H1 (cell line): Measurements from ENCODE around the gene FEV. TPM values are rescaled to one million over a fixed set of nuclear protein-coding genes. Genes with fewer than 3 reads are reported as not detected.
A peak's percentile ranks its signal among the peaks of the same experiment; 100 is the strongest.

ENCODE experiments used
- CTCF ChIA-PET: fragments of 300-600 bp; sonication (Branson Sonifier 250); formaldehyde crosslinking; loops from one replicate; lab custom pipeline; 2021; ENCODE audit not compliant: partially characterized antibody; lab: Charles Lee
- POLR2A ChIA-PET: fragments of 300-600 bp; sonication (Branson Sonifier 250); formaldehyde crosslinking; loops from one replicate; lab custom pipeline; 2021; ENCODE audit warnings: inconsistent platforms; ENCODE audit not compliant: partially characterized antibody; lab: Charles Lee
- DNase-seq, 2 experiments: peaks; one replicate each; pipeline versions ENCODE4 v3.0.0 to v3.0.0-alpha.2; 2010 to 2022; ENCODE audit warnings: low spot score in 2 of 2, low read depth in 1 of 2, mixed read lengths in 1 of 2
- FAIRE-seq: peaks from 2 replicates; lab custom pipeline; 2011; peaks lifted over from hg19 to GRCh38; lab: Jason Lieb, UNC
- H2AFZ ChIP-seq: 2 replicates; pipeline ENCODE4 v1.8.1; 2012; ENCODE audit warnings: low read length, inconsistent platforms
- H2AK5ac ChIP-seq: 2 replicates; pipeline ENCODE4 v1.6.1; 2013; ENCODE audit warnings: low read depth, low read length
- H2BK120ac ChIP-seq: replicated peaks from 2 replicates; pipeline ENCODE3; 2013; ENCODE audit warnings: low read depth, low read length, inconsistent platforms
- H2BK12ac ChIP-seq: 2 replicates; pipeline ENCODE4 v1.6.1; 2013; ENCODE audit warnings: low read depth, low read length
- H2BK15ac ChIP-seq: 2 replicates; pipeline ENCODE4 v1.6.1; 2013; ENCODE audit warnings: low read length
- H2BK20ac ChIP-seq: 2 replicates; pipeline ENCODE4 v1.6.1; 2013; ENCODE audit warnings: low read length
- H2BK5ac ChIP-seq: 2 replicates; pipeline ENCODE4 v1.6.1; 2013; ENCODE audit warnings: low read depth, low read length
- H3K14ac ChIP-seq: 2 replicates; pipeline ENCODE4 v1.6.1; 2013; ENCODE audit warnings: inconsistent platforms; ENCODE audit not compliant: insufficient read length
- H3K18ac ChIP-seq: 2 replicates; pipeline ENCODE4 v1.6.1; 2013; ENCODE audit warnings: low read length; ENCODE audit errors: extremely low read depth
- H3K23ac ChIP-seq: 2 replicates; pipeline ENCODE4 v1.6.1; 2013; ENCODE audit warnings: inconsistent platforms; ENCODE audit not compliant: insufficient read length
- H3K23me2 ChIP-seq: 2 replicates; pipeline ENCODE4 v1.6.1; 2013; ENCODE audit warnings: low read depth, low read length
- H3K27ac ChIP-seq: 2 replicates; pipeline ENCODE4 v1.6.1; 2011; ENCODE audit warnings: low read depth, low read length, inconsistent platforms
- H3K27me3 ChIP-seq, 4 experiments: replicated peaks in 1 of 4; 1 replicate in 1 of 4; 2 replicates in 3 of 4; pipeline versions ENCODE4 v1.6.1 to v1.8.1; 2011 to 2013; ENCODE audit warnings: low read length in 3 of 4, mild to moderate bottlenecking in 3 of 4, inconsistent platforms in 2 of 4, mixed read lengths in 2 of 4, moderate library complexity in 1 of 4; ENCODE audit not compliant: control insufficient read depth in 3 of 4, insufficient read depth in 3 of 4; ENCODE audit errors: extremely low read depth in 1 of 4
- H3K36me3 ChIP-seq, 4 experiments: 2 replicates each; pipeline versions ENCODE4 v1.6.1 to v1.8.1; 2011 to 2013; ENCODE audit warnings: mild to moderate bottlenecking in 4 of 4, low read length in 3 of 4, moderate library complexity in 2 of 4, control low read depth in 1 of 4, inconsistent platforms in 1 of 4; ENCODE audit not compliant: insufficient read depth in 4 of 4, control insufficient read depth in 2 of 4
- H3K4ac ChIP-seq: replicated peaks from 2 replicates; pipeline ENCODE3; 2013; ENCODE audit warnings: low read length, low read depth, mixed read lengths, inconsistent platforms; ENCODE audit not compliant: insufficient read length
- H3K4me1 ChIP-seq, 4 experiments: replicated peaks in 1 of 4; 1 replicate in 1 of 4; 2 replicates in 3 of 4; pipeline versions ENCODE4 v1.6.1 to v1.8.1; 2011 to 2013; ENCODE audit warnings: low read length in 3 of 4, inconsistent platforms in 2 of 4, mixed read lengths in 1 of 4; ENCODE audit not compliant: insufficient read depth in 4 of 4, control insufficient read depth in 3 of 4
- H3K4me2 ChIP-seq, 2 experiments: 2 replicates each; pipeline versions ENCODE4 v1.6.1 to v1.8.1; 2011 to 2013; ENCODE audit warnings: low read depth in 2 of 2, low read length in 2 of 2, control low read depth in 1 of 2, inconsistent platforms in 1 of 2, mild to moderate bottlenecking in 1 of 2; ENCODE audit not compliant: insufficient read depth in 1 of 2
- H3K4me3 ChIP-seq, 4 experiments: fragments of 200-600, 300-600 bp in 1 of 4; sonication (generic), shearing (Covaris generic), sonication (Bioruptor Twin) in 1 of 4; 2 replicates each; pipeline versions ENCODE4 v1.5.1 to v1.8.1; 2011 to 2016; ENCODE audit warnings: low read length in 4 of 4, low read depth in 3 of 4, control low read depth in 2 of 4, inconsistent platforms in 2 of 4, mild to moderate bottlenecking in 2 of 4, mixed read lengths in 1 of 4, moderate library complexity in 1 of 4; ENCODE audit not compliant: insufficient read depth in 2 of 4; ENCODE audit errors: extremely low read depth in 1 of 4
- H3K56ac ChIP-seq: replicated peaks from 2 replicates; pipeline ENCODE3; 2013; ENCODE audit warnings: low read depth, mild to moderate bottlenecking, mixed read lengths, low read length, inconsistent platforms; ENCODE audit not compliant: insufficient read length
- H3K79me1 ChIP-seq: 2 replicates; pipeline ENCODE4 v1.6.1; 2013; ENCODE audit warnings: low read depth, low read length, control low read depth
- H3K79me2 ChIP-seq, 2 experiments: 2 replicates each; pipeline versions ENCODE4 v1.6.1 to v1.8.1; 2012 to 2013; ENCODE audit warnings: low read length in 2 of 2, mild to moderate bottlenecking in 2 of 2, inconsistent platforms in 1 of 2; ENCODE audit not compliant: insufficient read depth in 2 of 2, control insufficient read depth in 1 of 2
- H3K9ac ChIP-seq, 4 experiments: replicated peaks in 1 of 4; 1 replicate in 1 of 4; 2 replicates in 3 of 4; pipeline versions ENCODE4 v1.6.1 to v1.8.1; 2011 to 2013; ENCODE audit warnings: low read depth in 3 of 4, low read length in 3 of 4, control low read depth in 2 of 4, mild to moderate bottlenecking in 2 of 4, moderate library complexity in 2 of 4, inconsistent platforms in 1 of 4; ENCODE audit errors: extremely low read depth in 1 of 4
- H3K9me3 ChIP-seq, 2 experiments: 2 replicates each; pipeline versions ENCODE4 v1.6.1 to v1.8.1; 2012 to 2013; ENCODE audit warnings: mild to moderate bottlenecking in 2 of 2, moderate library complexity in 2 of 2, control low read depth in 1 of 2, inconsistent platforms in 1 of 2, low read depth in 1 of 2, low read length in 1 of 2, mixed read lengths in 1 of 2; ENCODE audit not compliant: insufficient read depth in 2 of 2
- H4K20me1 ChIP-seq, 2 experiments: replicated peaks in 1 of 2; 2 replicates each; pipeline versions ENCODE3 to v1.8.1; 2011 to 2013; ENCODE audit warnings: inconsistent platforms in 2 of 2, low read length in 2 of 2, mild to moderate bottlenecking in 1 of 2; ENCODE audit not compliant: insufficient read depth in 2 of 2, control insufficient read depth in 1 of 2
- H4K5ac ChIP-seq: 2 replicates; pipeline ENCODE4 v1.6.1; 2013; ENCODE audit warnings: low read length, low read depth, mixed read lengths, inconsistent platforms; ENCODE audit not compliant: insufficient read length
- H4K8ac ChIP-seq: 2 replicates; pipeline ENCODE4 v1.8.0; 2013; ENCODE audit warnings: mild to moderate bottlenecking, moderate library complexity, low read length, inconsistent platforms; ENCODE audit not compliant: insufficient read depth; ENCODE audit errors: extremely low read depth
- H4K91ac ChIP-seq: replicated peaks from 2 replicates; pipeline ENCODE3; 2013; ENCODE audit warnings: low read length, mixed read lengths, inconsistent platforms; ENCODE audit not compliant: insufficient read length
- EZH2 ChIP-seq: fragments of 200-600 bp; sonication (generic); IDR thresholded peaks from 2 replicates; pipeline ENCODE4 v1.7.1; 2012; ENCODE audit warnings: low read depth, mild to moderate bottlenecking, moderate library complexity, low read length, inconsistent platforms; ENCODE audit not compliant: severe bottlenecking
- FOSL1 ChIP-seq: IDR thresholded peaks from 2 replicates; pipeline ENCODE4 v1.6.1; 2011; ENCODE audit warnings: mild to moderate bottlenecking, low read depth, low read length, moderate library complexity; ENCODE audit not compliant: insufficient read depth
- GTF2F1 ChIP-seq: IDR thresholded peaks from 2 replicates; pipeline ENCODE4 v1.6.1; 2012; ENCODE audit warnings: low read depth, low read length, improper control_type of control experiment, borderline replicate concordance
- HDAC6 ChIP-seq: IDR thresholded peaks from one replicate; pipeline ENCODE4 v1.7.1; 2012; ENCODE audit warnings: low read depth, mild to moderate bottlenecking, inconsistent platforms, low read length, moderate library complexity
- JUND ChIP-seq: IDR thresholded peaks from 2 replicates; pipeline ENCODE4 v1.6.1; 2011; ENCODE audit warnings: mild to moderate bottlenecking, improper control_type of control experiment, low read length
- MAFK ChIP-seq: IDR thresholded peaks from 2 replicates; pipeline ENCODE4 v1.6.1; 2012; ENCODE audit warnings: low read depth, mild to moderate bottlenecking, improper control_type of control experiment, low read length
- SIN3A ChIP-seq, 2 experiments: IDR thresholded peaks in 1 of 2; conservative IDR thresholded peaks in 1 of 2; 2 replicates each; pipeline ENCODE4 v1.6.1; 2011 to 2012; ENCODE audit warnings: low read length in 2 of 2, improper control_type of control experiment in 1 of 2, low read depth in 1 of 2, mild to moderate bottlenecking in 1 of 2
- TBP ChIP-seq: IDR thresholded peaks from 2 replicates; pipeline ENCODE4 v1.6.1; 2011; ENCODE audit warnings: low read depth, low read length, improper control_type of control experiment
- WGBS, 2 experiments: shearing (Covaris generic) in 1 of 2; methylation state at CpG; one replicate each; pipeline versions ENCODE4 v1.1.6 to v1.1.7; 2013 to 2015; ENCODE audit warnings: low lambda C conversion rate in 2 of 2, mixed read lengths in 2 of 2, inconsistent platforms in 1 of 2, low coverage in 1 of 2, missing lambda C conversion rate in 1 of 2; ENCODE audit not compliant: insufficient replicate concordance in 2 of 2, insufficient coverage in 1 of 2, insufficient read length in 1 of 2; ENCODE audit errors: extremely low coverage in 1 of 2, missing lambda C conversion rate in 1 of 2; 5-methylcytosine and 5-hydroxymethylcytosine counted together
- polyA plus RNA-seq, 7 experiments: library from polyadenylated mRNA; depleted of rRNA in 3 of 7; stranded (reverse) in 5 of 7; unstranded in 2 of 7; fragments of >200 nt in 5 of 7; fragments of 200-250 nt in 2 of 7; gene quantifications; 1 replicate in 5 of 7; 2 replicates in 1 of 7; 4 replicates in 1 of 7; pipeline versions ENCODE4 v1.2.1 to v1.2.3, GENCODE V29; 2011 to 2013; ENCODE audit warnings: missing spikeins in 2 of 7, mixed read lengths in 2 of 7
- total RNA-seq: library from RNA; stranded (reverse); fragmentation: NEBNext Ultra II Directional; extraction: Animal tissue kit (Norgen Biotek cat#: 25700); gene quantifications from 2 replicates; pipeline ENCODE4 v1.2.1, GENCODE V29; 2021
- TF ChIP-seq, protein P1 (sequence below), 3 experiments: IDR thresholded peaks; 1 replicate in 2 of 3; 2 replicates in 1 of 3; pipeline versions ENCODE4 v1.5.1 to v1.6.1; 2011; ENCODE audit warnings: low read length in 3 of 3, mild to moderate bottlenecking in 3 of 3, inconsistent platforms in 2 of 3, low read depth in 1 of 3, moderate library complexity in 1 of 3; ENCODE audit not compliant: insufficient read depth in 1 of 3; ENCODE audit errors: control extremely low read depth in 1 of 3

Gene FEV
- total and polyA plus RNA-seq, 2 of the 8 experiments (the other 6 are each of a cell fraction or from before 2014, with no cell fraction given): not detected

GRCh38 chr2:219020604-219021365 lies 35.8 kb upstream of the FEV start:
- POLR2A ChIA-PET: interaction anchor here (1.2 to 1.4 kb wide), 2 partner anchors 9 to 11 kb away, joined by 3 read pairs; no protein-coding TSS in a partner anchor
- TF ChIP-seq, protein P1, sequence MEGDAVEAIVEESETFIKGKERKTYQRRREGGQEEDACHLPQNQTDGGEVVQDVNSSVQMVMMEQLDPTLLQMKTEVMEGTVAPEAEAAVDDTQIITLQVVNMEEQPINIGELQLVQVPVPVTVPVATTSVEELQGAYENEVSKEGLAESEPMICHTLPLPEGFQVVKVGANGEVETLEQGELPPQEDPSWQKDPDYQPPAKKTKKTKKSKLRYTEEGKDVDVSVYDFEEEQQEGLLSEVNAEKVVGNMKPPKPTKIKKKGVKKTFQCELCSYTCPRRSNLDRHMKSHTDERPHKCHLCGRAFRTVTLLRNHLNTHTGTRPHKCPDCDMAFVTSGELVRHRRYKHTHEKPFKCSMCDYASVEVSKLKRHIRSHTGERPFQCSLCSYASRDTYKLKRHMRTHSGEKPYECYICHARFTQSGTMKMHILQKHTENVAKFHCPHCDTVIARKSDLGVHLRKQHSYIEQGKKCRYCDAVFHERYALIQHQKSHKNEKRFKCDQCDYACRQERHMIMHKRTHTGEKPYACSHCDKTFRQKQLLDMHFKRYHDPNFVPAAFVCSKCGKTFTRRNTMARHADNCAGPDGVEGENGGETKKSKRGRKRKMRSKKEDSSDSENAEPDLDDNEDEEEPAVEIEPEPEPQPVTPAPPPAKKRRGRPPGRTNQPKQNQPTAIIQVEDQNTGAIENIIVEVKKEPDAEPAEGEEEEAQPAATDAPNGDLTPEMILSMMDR (IDR thresholded peaks at IDR 0.05; ENCODE audit: control extremely low read depth in 1 of 3, insufficient read depth in 1 of 3, low read depth in 1 of 3, low read length in 3 of 3): no peak
- no peak for TF ChIP-seq FOSL1
- TF ChIP-seq EZH2: no peak
- no peak for TF ChIP-seq SIN3A (conservative IDR thresholded peaks at IDR 0.05 in 1 of 2, IDR thresholded peaks at IDR 0.05 in 1 of 2; ENCODE audit: low read depth in 1 of 2, low read length in 2 of 2)
- no peak for TF ChIP-seq GTF2F1
- no peak for TF ChIP-seq TBP
- no peak for TF ChIP-seq HDAC6
- no peak for TF ChIP-seq MAFK
- TF ChIP-seq JUND: no peak

More at GRCh38 chr2:219020604-219021365, 35.8 kb upstream of the FEV start:
- H3K79me2 ChIP-seq: no peaks in the 10 kb centered on the region
- H2AFZ ChIP-seq: no peak overlapping the region
- no peak overlapping the region for H3K23ac ChIP-seq
- CTCF ChIA-PET: interaction anchor here (0.7 to 6.9 kb wide), 13 partner anchors 9 to 134 kb away, joined by 3 to 53 read pairs (median 5); partner anchors contain the start of gene CDK5R2
- H2BK12ac ChIP-seq: no peak overlapping the region
- no peak overlapping the region for H3K14ac ChIP-seq
- no peaks in the 10 kb centered on the region for H3K9me3 ChIP-seq
- no peak overlapping the region for H3K4me2 ChIP-seq
- no peak overlapping the region for H3K4ac ChIP-seq
- H2BK15ac ChIP-seq: no peak overlapping the region
- no peaks in the 10 kb centered on the region for H3K23me2 ChIP-seq
- H2BK20ac ChIP-seq: no peak overlapping the region
- no peaks in the 10 kb centered on the region for H3K79me1 ChIP-seq
- no peak overlapping the region for H3K27ac ChIP-seq
- no peak overlapping the region for H3K9ac ChIP-seq
- H2AK5ac ChIP-seq: no peak overlapping the region
- peak overlapping the region; percentile 68; the same call in 1 of the 2 replicates for H4K8ac ChIP-seq
- no peaks in the 10 kb centered on the region for H3K4me1 ChIP-seq
- H3K4me3 ChIP-seq: no peak overlapping the region
- no peak overlapping the region for H2BK120ac ChIP-seq
- H4K91ac ChIP-seq: no peak overlapping the region
- 83% methylated on average over 10 of the region's 11 CpGs; no CpG with 5 or more reads in 1 of the 2 experiments for WGBS, 2 experiments
- peaks cover 0 to 1% of the 10 kb centered on the region in 2 experiments for H4K20me1 ChIP-seq
- H4K5ac ChIP-seq: no peak overlapping the region
- H3K56ac ChIP-seq: no peak overlapping the region
- H3K27me3 ChIP-seq: peaks cover 0 to 3% (median 0%) of the 10 kb centered on the region in 4 experiments; a peak in 3 of 7 replicates
- no peak for DNase-seq
- no peak overlapping the region for H2BK5ac ChIP-seq
- H3K36me3 ChIP-seq: no peaks in the 10 kb centered on the region
- FAIRE-seq: no peak
- no peak overlapping the region for H3K18ac ChIP-seq
